HEK293 (cell line): ENCODE measurements around the gene STAP2.

Experiments
- CTCF ChIA-PET: fragments of 350-600 bp; formaldehyde crosslinking; extraction: SDS; loops from one replicate; lab custom pipeline; 2021; ENCODE audit warnings: antibody characterized with exemption; lab: Yijun Ruan, JAX
- POLR2A ChIA-PET: fragments of 300-600 bp; formaldehyde crosslinking; extraction: SDS; loops from one replicate; lab custom pipeline; 2020; ENCODE audit warnings: antibody characterized with exemption, inconsistent platforms; lab: Yijun Ruan, JAX
- H3K27ac ChIP-seq: fragments of 200-500 bp; sonication (Bioruptor generic); 2 replicates; pipeline ENCODE4 v1.5.1; 2014; ENCODE audit warnings: low read depth, low read length, control low read depth, inconsistent platforms; ENCODE audit errors: extremely low read depth
- H3K36me3 ChIP-seq, 2 experiments: fragments of 200-500 bp in 1 of 2; sonication (Bioruptor generic) in 1 of 2; 1 replicate in 1 of 2; 2 replicates in 1 of 2; pipeline ENCODE4 v1.5.1; 2014 to 2017; ENCODE audit warnings: inconsistent platforms in 2 of 2, low read length in 2 of 2; ENCODE audit not compliant: control insufficient read depth in 2 of 2, insufficient read depth in 1 of 2
- H3K4me1 ChIP-seq: fragments of 200-500 bp; sonication (Bioruptor generic); 2 replicates; pipeline ENCODE4 v1.5.1; 2014; ENCODE audit warnings: mild to moderate bottlenecking, low read length, inconsistent platforms; ENCODE audit not compliant: control insufficient read depth, insufficient read depth
- H3K4me3 ChIP-seq: 2 replicates; pipeline ENCODE4 v1.5.1; 2011; ENCODE audit warnings: low read depth, mild to moderate bottlenecking, control low read depth, low read length, moderate library complexity
- H3K9me3 ChIP-seq: fragments of 200-500 bp; sonication (Bioruptor generic); 2 replicates; pipeline ENCODE4 v1.5.1; 2014; ENCODE audit warnings: low read depth, low read length, inconsistent platforms; ENCODE audit not compliant: control insufficient read depth, insufficient read depth
- CTCF ChIP-seq: fragments of 450-650 bp; formaldehyde crosslinking; IDR thresholded peaks from 2 replicates; pipeline ENCODE4 v1.5.1; 2016; ENCODE audit warnings: missing biosample characterization, missing genetic modification characterization
- GLIS1 ChIP-seq: fragments of 450-650 bp; formaldehyde crosslinking; IDR thresholded peaks from 2 replicates; pipeline ENCODE4 v1.5.1; 2016; ENCODE audit warnings: missing biosample characterization, missing genetic modification characterization
- KLF1 ChIP-seq: fragments of 450-650 bp; formaldehyde crosslinking; IDR thresholded peaks from 2 replicates; pipeline ENCODE4 v1.5.1; 2016; ENCODE audit warnings: missing biosample characterization, missing genetic modification characterization
- KLF17 ChIP-seq: fragments of 450-650 bp; formaldehyde crosslinking; IDR thresholded peaks from 2 replicates; pipeline ENCODE4 v1.5.1; 2016; ENCODE audit warnings: missing biosample characterization, missing genetic modification characterization
- PRDM10 ChIP-seq: fragments of 450-650 bp; formaldehyde crosslinking; IDR thresholded peaks from 2 replicates; pipeline ENCODE4 v1.5.1; 2016; ENCODE audit warnings: missing biosample characterization, missing genetic modification characterization
- SP2 ChIP-seq: fragments of 450-650 bp; formaldehyde crosslinking; IDR thresholded peaks from 2 replicates; pipeline ENCODE4 v1.5.1; 2016; ENCODE audit warnings: missing biosample characterization, missing genetic modification characterization
- ZNF239 ChIP-seq: fragments of 450-650 bp; formaldehyde crosslinking; IDR thresholded peaks from 2 replicates; pipeline ENCODE4 v1.5.1; 2016; ENCODE audit warnings: missing biosample characterization, missing genetic modification characterization
- ZNF792 ChIP-seq: fragments of 450-650 bp; formaldehyde crosslinking; IDR thresholded peaks from 2 replicates; pipeline ENCODE4 v1.5.1; 2016; ENCODE audit warnings: missing biosample characterization, missing genetic modification characterization

The STAP2 gene

GRCh38 chr19:4370418-4371041 is 31.9 kb upstream of the STAP2 start:
- Histone ChIP-seq H3K36me3 (peaks cover 0 to 24% of the 10 kb centered on the region in 2 experiments; a peak in 2 of 3 replicates), H3K4me1 (peaks cover 7% of the 10 kb centered on the region), H3K27ac (no peak overlapping the region), H3K4me3 (no peak overlapping the region), H3K9me3 (no peaks in the 10 kb centered on the region)
- peak; percentile 41 for TF ChIP-seq GLIS1
- no peak for TF ChIP-seq SP2 (tag by site-specific recombination)
- ChIA-PET CTCF (interaction anchor here (0.6 to 4.7 kb wide), 4 partner anchors 18 to 103 kb away, joined by 3 to 14 read pairs (median 4); partner anchors contain the start of gene SH3GL1), POLR2A (interaction anchor here (1.4 kb wide), 1 partner anchor 28 kb away, joined by 6 read pairs; the partner anchor contains the start of gene MPND)

GRCh38 chr19:4369888-4370260 is 31.2 kb upstream of the STAP2 start:
- peaks cover 3 to 31% of the 10 kb centered on the region in 2 experiments; a peak in 2 of 3 replicates for H3K36me3 ChIP-seq
- POLR2A ChIA-PET: interaction anchor here (1.4 kb wide), 1 partner anchor 27 kb away, joined by 6 read pairs; the partner anchor contains the start of gene MPND
- peak overlapping the region; percentile 24; the same call in 1 of the 2 replicates for H3K27ac ChIP-seq
- no peaks in the 10 kb centered on the region for H3K9me3 ChIP-seq
- 0 out of 2 replicates have a peak, but pooled peaks cover 5% of the 10 kb centered on the region for H3K4me1 ChIP-seq
- TF ChIP-seq ZNF239: no peak
- peak; percentile 45 for TF ChIP-seq CTCF (tag by site-specific recombination)
- CTCF ChIA-PET: interaction anchor here (0.9 to 4.7 kb wide), 3 partner anchors 27 to 103 kb away, joined by 3 to 14 read pairs (median 3); partner anchors contain the start of gene SH3GL1
- H3K4me3 ChIP-seq: no peak overlapping the region

GRCh38 chr19:4369109-4369887 is 30.7 kb upstream of the STAP2 start:
- H3K9me3 ChIP-seq: no peaks in the 10 kb centered on the region
- TF ChIP-seq KLF1 (tag by site-specific recombination) (peak; percentile 86), KLF17 (0 out of 2 replicates have a peak, but pooled peaks have one; percentile 41), PRDM10 (tag by site-specific recombination) (peak; percentile 92), ZNF792 (tag by site-specific recombination) (no peak)
- TF ChIP-seq, all 188 proteins: peak for 3
- peak overlapping the region; percentile 24; the same call in 1 of the 2 replicates for H3K27ac ChIP-seq
- no peak overlapping the region for H3K4me3 ChIP-seq
- peaks cover 8 to 32% of the 10 kb centered on the region in 2 experiments; a peak in 2 of 3 replicates for H3K36me3 ChIP-seq
- 0 out of 2 replicates have a peak, but pooled peaks cover 5% of the 10 kb centered on the region for H3K4me1 ChIP-seq
- CTCF ChIA-PET: interaction anchor here (0.9 to 4.7 kb wide), 4 partner anchors 17 to 102 kb away, joined by 3 to 19 read pairs (median 8); partner anchors contain the start of gene SH3GL1
- POLR2A ChIA-PET: interaction anchor here (1.4 kb wide), 1 partner anchor 26 kb away, joined by 6 read pairs; the partner anchor contains the start of gene MPND
